ENCODE data around the gene SOBP. TPM values are rescaled to one million over a fixed set of nuclear protein-coding genes. Genes with fewer than 3 reads are reported as not detected.

The SOBP gene
- polyA plus RNA-seq, 2 of the 4 experiments (the other 2 are of a cell fraction) = 0.18 to 0.53 TPM

DNA sequence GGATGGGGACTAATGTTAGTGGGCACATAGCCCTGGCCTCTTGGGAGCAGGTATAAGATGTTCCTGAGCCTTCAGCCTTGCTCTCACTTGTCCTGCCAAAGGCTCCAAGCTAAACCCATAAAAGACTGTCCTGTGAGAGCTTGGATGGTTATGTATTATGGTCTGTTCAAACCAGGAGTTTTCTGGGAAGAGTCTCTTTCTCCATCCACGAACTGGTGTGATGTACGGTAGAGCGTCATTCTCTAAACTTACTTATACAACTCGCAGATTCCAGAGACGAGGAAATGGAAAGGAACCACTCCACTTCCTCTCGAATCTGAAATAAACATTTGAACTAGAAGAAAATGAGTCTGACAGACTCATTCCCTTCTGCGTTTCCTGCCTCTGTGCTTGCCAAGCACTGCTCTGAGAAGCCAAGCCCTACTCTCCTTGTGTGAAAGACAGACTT, 5.3 kb downstream of the SOBP start:
- DNase-seq (ENCODE audit: low read depth in 1 of 2, low spot score in 1 of 2) (no peak), ATAC-seq (no peak), FAIRE-seq (no peak)
- ChIA-PET POLR2A (no interaction called here), CTCF (interaction anchor here (0.7 kb wide), 1 partner anchor 362 kb away, joined by 3 read pairs; no protein-coding TSS in a partner anchor)
- Histone ChIP-seq H3K4me1 (no peaks in the 10 kb centered on the region), H3K9me3 (no peaks in the 10 kb centered on the region), H3K27ac (no peak overlapping the region), H3K4me2 (no peak overlapping the region), H3K4me3 (no peak overlapping the region)
- TF ChIP-seq, protein P1, sequence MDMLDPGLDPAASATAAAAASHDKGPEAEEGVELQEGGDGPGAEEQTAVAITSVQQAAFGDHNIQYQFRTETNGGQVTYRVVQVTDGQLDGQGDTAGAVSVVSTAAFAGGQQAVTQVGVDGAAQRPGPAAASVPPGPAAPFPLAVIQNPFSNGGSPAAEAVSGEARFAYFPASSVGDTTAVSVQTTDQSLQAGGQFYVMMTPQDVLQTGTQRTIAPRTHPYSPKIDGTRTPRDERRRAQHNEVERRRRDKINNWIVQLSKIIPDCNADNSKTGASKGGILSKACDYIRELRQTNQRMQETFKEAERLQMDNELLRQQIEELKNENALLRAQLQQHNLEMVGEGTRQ (IDR thresholded peaks at IDR 0.05) = no peak
- TF ChIP-seq FOSB (CRISPR knock-in tag; IDR thresholded peaks at IDR 0.05) (no peak), PHF8 (IDR thresholded peaks at IDR 0.05; ENCODE audit: borderline replicate concordance, low read depth) (no peak), POLR2A (IDR thresholded peaks at IDR 0.05; ENCODE audit: low read length) (no peak), EHMT2 (IDR thresholded peaks at IDR 0.05; ENCODE audit: low read depth) (no peak), ZFP36 (IDR thresholded peaks at IDR 0.05; ENCODE audit: borderline replicate concordance, partially characterized antibody) (no peak), MAFK (IDR thresholded peaks at IDR 0.05; ENCODE audit: partially characterized antibody) (no peak), BHLHE40 (IDR thresholded peaks at IDR 0.05; ENCODE audit: low read depth, low read length) (no peak), SMC3 (IDR thresholded peaks at IDR 0.05) (no peak), CHD2 (IDR thresholded peaks at IDR 0.05; ENCODE audit: low read length, partially characterized antibody) (no peak), ZNF302 (CRISPR knock-in tag; IDR thresholded peaks at IDR 0.05) (no peak), EP300 (IDR thresholded peaks at IDR 0.05) (no peak), CHD4 (IDR thresholded peaks at IDR 0.05; ENCODE audit: borderline replicate concordance) (no peak), HOXB5 (CRISPR knock-in tag; IDR thresholded peaks at IDR 0.05) (no peak), CBX2 (IDR thresholded peaks at IDR 0.05; ENCODE audit: borderline replicate concordance, low read depth) (no peak), MYC (IDR thresholded peaks at IDR 0.05; ENCODE audit: borderline replicate concordance, low read length) (no peak), TP53 (CRISPR knock-in tag; IDR thresholded peaks at IDR 0.05) (no peak)
- TF ChIP-seq, protein P2, sequence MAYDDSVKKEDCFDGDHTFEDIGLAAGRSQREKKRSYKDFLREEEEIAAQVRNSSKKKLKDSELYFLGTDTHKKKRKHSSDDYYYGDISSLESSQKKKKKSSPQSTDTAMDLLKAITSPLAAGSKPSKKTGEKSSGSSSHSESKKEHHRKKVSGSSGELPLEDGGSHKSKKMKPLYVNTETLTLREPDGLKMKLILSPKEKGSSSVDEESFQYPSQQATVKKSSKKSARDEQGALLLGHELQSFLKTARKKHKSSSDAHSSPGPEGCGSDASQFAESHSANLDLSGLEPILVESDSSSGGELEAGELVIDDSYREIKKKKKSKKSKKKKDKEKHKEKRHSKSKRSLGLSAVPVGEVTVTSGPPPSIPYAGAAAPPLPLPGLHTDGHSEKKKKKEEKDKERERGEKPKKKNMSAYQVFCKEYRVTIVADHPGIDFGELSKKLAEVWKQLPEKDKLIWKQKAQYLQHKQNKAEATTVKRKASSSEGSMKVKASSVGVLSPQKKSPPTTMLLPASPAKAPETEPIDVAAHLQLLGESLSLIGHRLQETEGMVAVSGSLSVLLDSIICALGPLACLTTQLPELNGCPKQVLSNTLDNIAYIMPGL (CRISPR knock-in tag; IDR thresholded peaks at IDR 0.05; ENCODE audit: borderline replicate concordance) = no peak
- TF ChIP-seq, protein P3, sequence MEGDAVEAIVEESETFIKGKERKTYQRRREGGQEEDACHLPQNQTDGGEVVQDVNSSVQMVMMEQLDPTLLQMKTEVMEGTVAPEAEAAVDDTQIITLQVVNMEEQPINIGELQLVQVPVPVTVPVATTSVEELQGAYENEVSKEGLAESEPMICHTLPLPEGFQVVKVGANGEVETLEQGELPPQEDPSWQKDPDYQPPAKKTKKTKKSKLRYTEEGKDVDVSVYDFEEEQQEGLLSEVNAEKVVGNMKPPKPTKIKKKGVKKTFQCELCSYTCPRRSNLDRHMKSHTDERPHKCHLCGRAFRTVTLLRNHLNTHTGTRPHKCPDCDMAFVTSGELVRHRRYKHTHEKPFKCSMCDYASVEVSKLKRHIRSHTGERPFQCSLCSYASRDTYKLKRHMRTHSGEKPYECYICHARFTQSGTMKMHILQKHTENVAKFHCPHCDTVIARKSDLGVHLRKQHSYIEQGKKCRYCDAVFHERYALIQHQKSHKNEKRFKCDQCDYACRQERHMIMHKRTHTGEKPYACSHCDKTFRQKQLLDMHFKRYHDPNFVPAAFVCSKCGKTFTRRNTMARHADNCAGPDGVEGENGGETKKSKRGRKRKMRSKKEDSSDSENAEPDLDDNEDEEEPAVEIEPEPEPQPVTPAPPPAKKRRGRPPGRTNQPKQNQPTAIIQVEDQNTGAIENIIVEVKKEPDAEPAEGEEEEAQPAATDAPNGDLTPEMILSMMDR (IDR thresholded peaks at IDR 0.05) = no peak
- TF ChIP-seq, protein P4, sequence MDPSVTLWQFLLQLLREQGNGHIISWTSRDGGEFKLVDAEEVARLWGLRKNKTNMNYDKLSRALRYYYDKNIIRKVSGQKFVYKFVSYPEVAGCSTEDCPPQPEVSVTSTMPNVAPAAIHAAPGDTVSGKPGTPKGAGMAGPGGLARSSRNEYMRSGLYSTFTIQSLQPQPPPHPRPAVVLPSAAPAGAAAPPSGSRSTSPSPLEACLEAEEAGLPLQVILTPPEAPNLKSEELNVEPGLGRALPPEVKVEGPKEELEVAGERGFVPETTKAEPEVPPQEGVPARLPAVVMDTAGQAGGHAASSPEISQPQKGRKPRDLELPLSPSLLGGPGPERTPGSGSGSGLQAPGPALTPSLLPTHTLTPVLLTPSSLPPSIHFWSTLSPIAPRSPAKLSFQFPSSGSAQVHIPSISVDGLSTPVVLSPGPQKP (IDR thresholded peaks at IDR 0.05; ENCODE audit: low read depth, low read length) = no peak
- WGBS (ENCODE audit: missing lambda C conversion rate) = 66% methylated on average over 7 of the region's 7 CpGs

DNA sequence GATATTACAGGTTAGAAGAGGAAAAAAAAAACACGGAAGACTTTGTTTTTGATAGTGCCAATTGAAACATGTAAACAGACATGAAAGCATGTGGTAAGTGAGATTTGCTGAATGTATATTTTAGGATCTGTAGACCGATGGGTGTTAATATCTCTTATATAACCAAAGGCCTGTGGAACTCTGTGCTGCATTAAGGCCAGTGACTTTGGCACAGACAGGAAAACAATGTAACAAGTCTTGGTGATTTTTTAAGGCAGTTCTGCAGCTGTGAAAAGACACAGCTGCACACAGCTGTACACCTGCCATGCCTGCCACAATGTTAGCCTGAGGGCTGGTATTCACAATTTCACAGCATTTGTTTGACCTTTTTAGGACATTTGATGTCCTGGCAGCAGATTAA, 6.1 kb downstream of the SOBP start:
- POLR2A ChIA-PET = no interaction called here
- no peaks in the 10 kb centered on the region for H3K4me1 ChIP-seq
- H3K4me2 ChIP-seq = no peak overlapping the region
- ATAC-seq (no peak), FAIRE-seq (no peak), DNase-seq (ENCODE audit: low read depth in 1 of 2, low spot score in 1 of 2) (no peak)
- TF ChIP-seq PHF8 (IDR thresholded peaks at IDR 0.05; ENCODE audit: borderline replicate concordance, low read depth) (no peak), HOXB13 (CRISPR knock-in tag; IDR thresholded peaks at IDR 0.05; ENCODE audit: low read depth) (no peak), MAZ (IDR thresholded peaks at IDR 0.05; ENCODE audit: borderline replicate concordance, low read depth, low read length) (no peak), JUN (IDR thresholded peaks at IDR 0.05) (no peak), EP300 (IDR thresholded peaks at IDR 0.05) (no peak), MAFK (IDR thresholded peaks at IDR 0.05; ENCODE audit: partially characterized antibody) (no peak), TP53 (CRISPR knock-in tag; IDR thresholded peaks at IDR 0.05) (no peak)
- TF ChIP-seq, protein P5, sequence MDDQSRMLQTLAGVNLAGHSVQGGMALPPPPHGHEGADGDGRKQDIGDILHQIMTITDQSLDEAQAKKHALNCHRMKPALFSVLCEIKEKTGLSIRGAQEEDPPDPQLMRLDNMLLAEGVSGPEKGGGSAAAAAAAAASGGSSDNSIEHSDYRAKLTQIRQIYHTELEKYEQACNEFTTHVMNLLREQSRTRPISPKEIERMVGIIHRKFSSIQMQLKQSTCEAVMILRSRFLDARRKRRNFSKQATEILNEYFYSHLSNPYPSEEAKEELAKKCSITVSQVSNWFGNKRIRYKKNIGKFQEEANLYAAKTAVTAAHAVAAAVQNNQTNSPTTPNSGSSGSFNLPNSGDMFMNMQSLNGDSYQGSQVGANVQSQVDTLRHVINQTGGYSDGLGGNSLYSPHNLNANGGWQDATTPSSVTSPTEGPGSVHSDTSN (IDR thresholded peaks at IDR 0.05) = no peak
- no peaks in the 10 kb centered on the region for H3K9me3 ChIP-seq
- H3K4me3 ChIP-seq = no peak overlapping the region
- WGBS (ENCODE audit: missing lambda C conversion rate) = 54% methylated on average over 2 of the region's 2 CpGs
- CTCF ChIA-PET = no interaction called here
- no peak overlapping the region for H3K27ac ChIP-seq

Data from A549 (cell line).